ENCODE measurements around the gene EIF1AX. TPM values are rescaled to one million over a fixed set of nuclear protein-coding genes. Genes with fewer than 3 reads are reported as not detected.
A peak's percentile ranks its signal among the peaks of the same experiment; 100 is the strongest.

The EIF1AX gene, protein sequence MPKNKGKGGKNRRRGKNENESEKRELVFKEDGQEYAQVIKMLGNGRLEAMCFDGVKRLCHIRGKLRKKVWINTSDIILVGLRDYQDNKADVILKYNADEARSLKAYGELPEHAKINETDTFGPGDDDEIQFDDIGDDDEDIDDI
- total RNA-seq (2021; fragmentation: NEBNext Ultra II Directional; extraction: Animal tissue kit (Norgen Biotek cat#: 25700)): 100 to 1,000 TPM; 108 to 148 (median 119) TPM
- long read RNA-seq, full-length matches to known transcripts: 105 of 123 reads
- long read RNA-seq, partial matches to known transcripts: 5 of 123 reads
- long read RNA-seq, other reads (novel, unspliced or antisense): 13 of 123 reads

- Mint-ChIP-seq H3K27me3 (ENCODE audit: insufficient read depth) (no peaks in the 10 kb centered on the region; the same call in 1 of the 2 replicates), H3K27ac (peak within 1 kb of the TSS; percentile 79), H3K4me1 (ENCODE audit: low read depth) (peaks cover 24% of the 10 kb centered on the region), H3K36me3 (ENCODE audit: low read depth) (peaks cover 16% of the 10 kb centered on the region), H3K9me3 (no peaks in the 10 kb centered on the region), H3K4me3 (peak within 1 kb of the TSS; percentile 90)
- peak; percentile 96 for DNase-seq
- TF ChIP-seq, protein P1, sequence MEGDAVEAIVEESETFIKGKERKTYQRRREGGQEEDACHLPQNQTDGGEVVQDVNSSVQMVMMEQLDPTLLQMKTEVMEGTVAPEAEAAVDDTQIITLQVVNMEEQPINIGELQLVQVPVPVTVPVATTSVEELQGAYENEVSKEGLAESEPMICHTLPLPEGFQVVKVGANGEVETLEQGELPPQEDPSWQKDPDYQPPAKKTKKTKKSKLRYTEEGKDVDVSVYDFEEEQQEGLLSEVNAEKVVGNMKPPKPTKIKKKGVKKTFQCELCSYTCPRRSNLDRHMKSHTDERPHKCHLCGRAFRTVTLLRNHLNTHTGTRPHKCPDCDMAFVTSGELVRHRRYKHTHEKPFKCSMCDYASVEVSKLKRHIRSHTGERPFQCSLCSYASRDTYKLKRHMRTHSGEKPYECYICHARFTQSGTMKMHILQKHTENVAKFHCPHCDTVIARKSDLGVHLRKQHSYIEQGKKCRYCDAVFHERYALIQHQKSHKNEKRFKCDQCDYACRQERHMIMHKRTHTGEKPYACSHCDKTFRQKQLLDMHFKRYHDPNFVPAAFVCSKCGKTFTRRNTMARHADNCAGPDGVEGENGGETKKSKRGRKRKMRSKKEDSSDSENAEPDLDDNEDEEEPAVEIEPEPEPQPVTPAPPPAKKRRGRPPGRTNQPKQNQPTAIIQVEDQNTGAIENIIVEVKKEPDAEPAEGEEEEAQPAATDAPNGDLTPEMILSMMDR (IDR thresholded peaks at IDR 0.05): no peak
Measured at GRCh38 chrX:20141281-20142220, at the start of gene EIF1AX. Gene EIF1AX, minus strand, starts transcription at chrX:20141838. Its CDS starts 198 bp downstream, at chrX:20141640.

DNA sequence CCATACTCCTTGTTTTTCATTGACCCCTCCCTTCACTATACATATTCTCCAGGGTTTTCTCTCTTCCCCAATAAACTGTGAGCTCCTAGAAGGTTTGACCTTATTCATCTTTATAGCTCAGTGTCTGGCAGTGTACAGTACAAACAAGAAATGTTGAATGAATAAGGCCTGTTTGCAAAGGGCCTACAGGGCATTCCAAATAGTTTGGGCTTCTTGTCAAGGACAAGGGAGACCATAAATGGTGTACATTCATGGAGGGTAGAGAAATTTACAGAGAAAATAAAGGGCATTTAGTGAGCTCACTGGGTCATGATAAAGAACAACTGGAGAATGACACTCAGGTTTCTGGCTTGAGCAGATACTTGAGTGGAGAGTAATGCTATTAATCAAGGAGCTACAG, 47.5 kb upstream of the EIF1AX start:
- no peaks in the 10 kb centered on the region; the same call in 1 of the 2 replicates for H3K36me3 Mint-ChIP-seq (ENCODE audit: low read depth)
- no peak overlapping the region for H3K4me3 Mint-ChIP-seq
- no peak overlapping the region for H3K27ac Mint-ChIP-seq
- no peaks in the 10 kb centered on the region for H3K27me3 Mint-ChIP-seq (ENCODE audit: insufficient read depth)
- H3K9me3 Mint-ChIP-seq: no peaks in the 10 kb centered on the region
- TF ChIP-seq, protein P1 (IDR thresholded peaks at IDR 0.05): no peak
- no peaks in the 10 kb centered on the region for H3K4me1 Mint-ChIP-seq (ENCODE audit: low read depth)
- DNase-seq: no peak

DNA sequence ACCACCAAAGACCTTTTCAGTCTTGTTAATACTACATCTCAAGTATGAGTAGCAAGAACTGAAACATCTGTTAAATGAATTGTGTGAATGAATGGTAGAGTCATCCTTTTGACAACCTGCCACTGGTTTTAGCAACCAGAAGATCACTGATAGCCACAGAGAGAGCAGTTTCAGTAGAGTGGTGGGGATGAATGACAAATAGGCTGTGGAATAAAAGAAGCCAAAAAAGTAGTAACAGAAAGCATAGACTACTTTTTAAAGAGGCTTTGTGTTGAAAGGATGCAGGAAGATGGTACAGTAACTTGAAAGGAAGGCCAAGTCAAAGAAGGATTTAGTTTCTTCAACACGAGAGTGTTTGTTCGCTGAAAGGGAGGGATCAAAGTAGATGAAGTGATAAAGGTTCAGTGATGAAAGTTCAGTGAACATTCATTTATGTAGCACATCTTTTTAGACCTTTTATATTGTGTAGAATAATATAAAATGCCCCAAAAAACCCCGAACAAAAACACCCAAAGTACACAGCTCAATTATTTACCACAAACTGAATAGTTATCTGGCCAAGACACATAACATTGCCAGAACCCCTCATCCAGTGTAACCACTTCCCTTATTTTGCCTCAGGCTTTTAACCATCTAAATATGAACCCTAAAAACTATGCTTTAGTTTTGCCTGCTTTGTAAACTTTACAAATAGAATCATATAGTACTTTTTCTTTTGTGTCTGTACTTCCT, 40.1 kb upstream of the EIF1AX start:
- no peak for DNase-seq
- no peaks in the 10 kb centered on the region; the same call in 1 of the 2 replicates for H3K36me3 Mint-ChIP-seq (ENCODE audit: low read depth)
- no peak overlapping the region for H3K4me3 Mint-ChIP-seq
- H3K27me3 Mint-ChIP-seq (ENCODE audit: insufficient read depth): no peaks in the 10 kb centered on the region
- no peaks in the 10 kb centered on the region for H3K9me3 Mint-ChIP-seq
- H3K27ac Mint-ChIP-seq: no peak overlapping the region
- TF ChIP-seq, protein P1 (IDR thresholded peaks at IDR 0.05): no peak
- H3K4me1 Mint-ChIP-seq (ENCODE audit: low read depth): no peaks in the 10 kb centered on the region

DNA sequence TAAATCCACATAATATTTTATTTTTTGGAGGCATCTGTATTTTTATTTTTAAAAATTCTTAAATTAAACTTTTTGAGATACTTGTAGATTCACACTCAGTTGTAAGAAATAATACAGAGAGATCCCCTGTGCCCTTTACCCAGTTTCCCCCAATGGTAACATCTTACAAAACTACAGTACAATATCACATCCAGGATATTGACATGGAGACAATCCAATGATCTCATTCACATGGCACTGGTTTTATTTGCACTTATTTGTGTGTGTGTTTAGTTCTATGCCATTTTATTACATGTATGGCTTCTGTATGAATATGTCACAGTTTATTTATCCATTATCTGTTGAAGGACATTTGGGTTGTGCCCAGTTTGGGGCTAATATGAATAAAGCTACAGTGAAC, 35.5 kb upstream of the EIF1AX start:
- H3K36me3 Mint-ChIP-seq (ENCODE audit: low read depth): no peaks in the 10 kb centered on the region
- H3K27me3 Mint-ChIP-seq (ENCODE audit: insufficient read depth): no peaks in the 10 kb centered on the region
- H3K27ac Mint-ChIP-seq: no peak overlapping the region
- H3K4me1 Mint-ChIP-seq (ENCODE audit: low read depth): no peaks in the 10 kb centered on the region
- no peaks in the 10 kb centered on the region for H3K9me3 Mint-ChIP-seq
- H3K4me3 Mint-ChIP-seq: no peak overlapping the region
- DNase-seq: no peak
- TF ChIP-seq, protein P1 (IDR thresholded peaks at IDR 0.05): no peak

GRCh38 chrX:20173856-20174255, 32.2 kb upstream of the EIF1AX start:
- Mint-ChIP-seq H3K27ac (no peak overlapping the region), H3K4me1 (ENCODE audit: low read depth) (no peaks in the 10 kb centered on the region), H3K36me3 (ENCODE audit: low read depth) (no peaks in the 10 kb centered on the region), H3K4me3 (no peak overlapping the region), H3K9me3 (no peaks in the 10 kb centered on the region), H3K27me3 (ENCODE audit: insufficient read depth) (no peaks in the 10 kb centered on the region)
- DNase-seq: no peak
- TF ChIP-seq, protein P1 (IDR thresholded peaks at IDR 0.05): no peak

Data from HFFc6 (cell line).